Stimulated activated naive CD4-positive, alpha-beta T cell treated with Interleukin-2 at 50 U/mL for 16 hours (primary cell): ENCODE measurements around the gene KCNK4.
"Not testable (repeated sequence)": the region's sequence is repeated elsewhere in the genome, so short reads cannot be mapped to it uniquely, and the experiment has no call there.

Experiments used
- DNase-seq: peaks from one replicate; lab custom pipeline; 2025; lab: John Stamatoyannopoulos, UW

Gene KCNK4

DNA sequence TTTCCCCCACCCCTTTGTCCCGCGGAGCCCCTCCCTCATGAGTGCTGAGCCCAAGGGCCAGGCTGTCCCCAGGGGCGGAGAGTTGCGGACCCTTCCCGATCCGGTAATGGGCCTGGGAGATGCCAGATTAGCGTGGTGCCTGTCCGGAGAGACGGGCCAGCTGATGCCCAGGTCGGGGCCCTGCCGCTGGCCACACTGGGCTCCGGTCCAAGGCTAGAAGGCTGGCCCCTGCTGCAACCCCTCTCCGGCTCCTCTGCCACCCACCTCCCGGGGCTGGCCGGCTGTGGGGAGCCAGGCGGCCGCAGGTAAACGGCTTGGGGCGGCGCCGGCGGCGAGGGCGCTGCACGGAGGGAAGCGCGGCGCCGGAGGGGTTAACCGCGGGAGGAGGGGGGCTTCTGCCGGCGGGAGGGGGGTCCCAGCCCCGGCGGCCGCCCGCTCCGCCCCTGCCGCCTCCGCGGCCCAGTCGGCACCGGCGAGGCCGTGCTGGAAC is at the start of gene KCNK4:
KCNK4 (plus strand) TSS at position 41 of the 490 bp plus-strand sequence. CDS start 1,717 bp downstream, outside the sequence.
- DNase-seq = no peak

DNA sequence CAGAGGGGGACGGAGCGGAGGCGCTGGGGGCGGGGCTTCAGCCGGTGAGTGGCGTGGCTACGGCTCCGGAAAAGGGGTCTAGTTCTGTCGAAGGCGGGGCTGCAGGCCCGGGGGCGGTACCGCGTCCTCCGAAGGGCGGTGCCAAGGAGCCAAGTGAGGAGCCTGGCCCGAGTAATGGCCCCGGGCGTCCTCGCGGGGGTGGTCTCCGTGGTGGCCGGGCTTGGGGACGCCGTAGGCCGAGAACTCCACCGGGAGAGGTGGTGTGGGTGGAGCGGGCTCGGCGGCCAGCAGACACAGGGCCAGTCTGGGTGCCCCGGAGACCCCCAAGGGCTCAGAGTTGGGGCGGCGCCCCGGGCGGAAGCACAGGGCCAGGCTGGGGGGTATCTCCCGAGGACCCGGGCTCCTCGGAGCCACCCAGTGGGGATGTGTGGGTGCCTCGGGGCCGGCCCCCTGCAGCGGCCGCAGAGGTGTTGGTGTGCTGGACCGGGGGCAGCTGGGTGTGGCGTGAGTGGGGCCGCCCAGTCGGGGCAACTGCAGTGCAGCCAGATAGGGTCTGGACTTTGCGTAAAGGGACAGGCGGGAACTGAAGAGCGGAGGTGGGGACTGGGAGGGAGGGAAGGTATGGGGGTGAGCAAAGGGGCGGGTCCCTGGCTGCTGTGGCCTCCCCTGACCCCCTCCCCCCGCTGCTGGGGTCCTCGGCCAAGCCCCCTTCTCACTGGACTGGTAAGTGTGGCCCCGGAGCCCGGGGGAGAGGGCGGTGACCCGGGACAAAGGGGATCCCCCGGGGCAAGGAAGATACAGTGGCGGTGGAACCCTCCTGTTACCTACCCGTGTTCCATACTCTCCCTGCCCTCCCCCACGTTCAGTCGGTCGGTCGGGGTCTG is 49.4 kb upstream of the KCNK4 start:
- peak; percentile 25 for DNase-seq

DNA sequence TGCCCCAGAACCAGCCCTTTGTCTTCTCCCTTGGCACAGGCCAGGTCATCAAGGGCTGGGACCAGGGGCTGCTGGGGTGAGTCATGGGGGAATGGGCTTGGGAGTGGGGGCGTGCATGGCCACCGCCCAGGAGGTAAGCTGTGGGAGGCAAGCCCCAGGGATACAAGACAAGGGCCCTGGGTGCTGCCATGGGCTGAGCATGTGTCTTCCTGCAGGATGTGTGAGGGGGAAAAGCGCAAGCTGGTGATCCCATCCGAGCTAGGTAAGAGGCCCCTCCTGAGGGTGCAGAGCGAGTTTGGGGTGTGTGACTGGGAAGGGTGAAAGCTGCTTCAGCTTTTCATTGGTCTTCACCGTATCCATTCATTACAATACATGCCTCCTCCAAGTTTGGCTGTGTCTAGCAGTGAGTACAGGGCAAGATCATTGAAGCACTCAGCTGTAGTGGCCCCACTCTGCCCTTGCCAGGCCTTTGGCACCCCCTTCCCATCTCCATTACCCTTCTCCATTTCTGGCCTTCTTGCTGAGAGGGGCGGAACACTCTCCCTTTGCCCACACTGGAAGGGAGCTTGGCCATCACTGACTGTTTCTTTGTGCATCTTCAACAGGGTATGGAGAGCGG is 47.8 kb upstream of the KCNK4 start:
- no peak for DNase-seq

DNA sequence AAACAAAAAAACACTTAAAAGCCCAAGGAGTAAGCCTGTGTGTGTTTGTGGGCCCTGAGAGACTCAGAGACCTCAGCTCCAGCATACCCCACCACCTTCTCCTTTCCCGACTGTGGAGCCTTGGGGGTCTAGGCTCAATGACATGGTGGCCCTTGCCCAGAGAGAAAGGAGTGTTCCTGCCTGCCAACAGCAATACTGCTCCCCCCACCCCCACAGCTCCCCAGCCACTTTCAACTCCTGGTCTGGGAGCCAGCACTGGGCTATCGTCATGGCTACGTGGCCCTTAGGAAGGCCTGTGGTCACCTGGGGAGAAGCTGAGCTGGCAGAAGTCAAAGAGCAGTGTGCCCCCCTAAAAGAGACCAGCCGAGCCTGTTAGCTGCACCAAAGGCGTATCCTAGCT is 47.0 kb upstream of the KCNK4 start:
- DNase-seq = no peak

DNA sequence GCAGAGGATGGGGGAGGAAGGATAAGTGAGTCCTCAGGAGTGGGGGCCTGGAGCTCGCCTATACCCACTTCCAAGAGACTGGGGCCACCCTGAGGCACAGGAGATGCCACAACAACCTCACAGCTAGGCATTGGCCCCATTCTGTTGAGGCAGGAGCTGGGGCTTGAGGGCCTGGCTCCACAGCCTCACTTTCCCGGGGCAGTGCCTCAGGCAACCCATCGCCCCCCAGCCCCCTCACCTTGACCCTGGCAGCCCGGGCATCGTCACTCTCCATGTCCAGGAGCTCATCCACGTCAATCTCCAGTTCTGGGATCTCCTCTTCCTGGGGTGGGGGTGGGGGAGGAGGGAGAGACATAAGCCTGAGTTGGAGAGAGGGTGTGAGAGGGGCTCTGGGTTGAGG is 46.1 kb upstream of the KCNK4 start:
- DNase-seq = no peak

DNA sequence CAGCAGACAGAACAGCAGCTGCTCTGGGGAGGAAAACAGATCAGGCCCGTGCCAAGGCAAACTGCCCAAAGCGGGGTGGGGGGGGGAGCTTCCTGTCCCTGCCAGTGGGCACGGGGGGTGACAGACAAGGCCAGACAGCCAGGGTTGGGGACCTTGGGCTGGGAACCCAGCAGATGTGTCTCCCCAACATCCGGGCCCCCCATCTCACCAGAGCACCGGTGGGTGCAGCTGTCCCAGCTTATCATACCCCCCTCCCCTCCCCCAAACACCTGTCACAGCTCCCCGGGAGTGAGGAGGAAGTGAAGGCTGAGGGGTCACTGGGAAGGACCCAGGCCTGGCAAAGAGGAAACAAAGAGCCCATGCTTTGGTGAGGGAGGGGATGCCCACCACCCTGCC is 45.7 kb upstream of the KCNK4 start:
- DNase-seq = no peak

DNA sequence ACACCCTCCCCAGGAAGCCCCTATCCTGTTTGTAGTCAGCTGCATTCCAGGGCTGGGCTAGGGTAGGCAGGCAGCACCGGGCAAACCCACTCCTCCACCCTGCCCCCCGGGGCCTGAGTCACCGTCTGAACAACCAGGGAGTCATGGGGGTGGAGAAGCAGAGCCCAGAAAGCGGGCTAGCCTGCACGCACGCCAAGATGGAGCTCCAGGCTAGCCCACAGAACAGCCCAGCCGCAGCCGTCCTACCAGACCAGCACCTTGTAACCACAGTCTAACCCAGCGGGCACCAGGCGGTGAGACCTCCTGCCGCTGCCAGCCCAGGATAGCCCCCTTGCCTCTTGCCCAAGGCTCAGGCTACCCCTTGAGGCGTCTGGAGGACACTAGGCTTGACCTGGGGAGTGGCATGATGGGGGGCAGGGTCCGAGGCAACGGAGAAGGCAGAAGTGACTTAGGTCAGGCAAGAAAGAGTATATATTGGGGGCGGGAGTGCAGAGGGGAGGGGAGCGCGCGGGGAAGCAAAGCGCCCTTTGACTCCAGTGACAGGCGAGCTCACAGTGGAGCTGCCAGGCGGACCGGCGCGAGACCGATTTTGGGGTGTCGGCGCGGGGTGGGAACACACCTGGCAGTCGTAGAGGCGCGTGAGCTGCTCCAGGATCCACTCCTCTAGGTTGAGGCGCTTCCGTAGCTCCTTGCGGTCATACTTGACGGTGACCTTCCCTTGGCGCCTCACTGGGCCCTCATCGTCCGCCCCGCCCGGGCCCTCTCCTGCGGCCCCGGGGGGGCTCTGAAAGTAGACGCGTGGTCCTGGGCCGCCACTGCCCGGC is 45.1 kb upstream of the KCNK4 start:
- peak; percentile 80 for DNase-seq

DNA sequence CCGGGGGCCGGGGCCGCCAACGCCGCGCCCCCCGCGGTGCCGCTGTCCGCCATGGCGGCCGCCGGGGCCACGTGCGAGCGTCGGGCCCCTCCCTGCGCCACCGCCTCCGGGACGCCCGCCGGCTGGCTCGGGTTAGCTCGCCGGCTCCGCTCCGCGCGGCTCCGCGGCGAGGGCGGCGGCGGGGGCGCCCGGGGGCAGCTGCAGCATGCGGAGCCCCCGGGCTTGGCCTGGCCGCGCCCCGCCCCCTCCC is 44.6 kb upstream of the KCNK4 start:
- not testable (repeated sequence) for DNase-seq

DNA sequence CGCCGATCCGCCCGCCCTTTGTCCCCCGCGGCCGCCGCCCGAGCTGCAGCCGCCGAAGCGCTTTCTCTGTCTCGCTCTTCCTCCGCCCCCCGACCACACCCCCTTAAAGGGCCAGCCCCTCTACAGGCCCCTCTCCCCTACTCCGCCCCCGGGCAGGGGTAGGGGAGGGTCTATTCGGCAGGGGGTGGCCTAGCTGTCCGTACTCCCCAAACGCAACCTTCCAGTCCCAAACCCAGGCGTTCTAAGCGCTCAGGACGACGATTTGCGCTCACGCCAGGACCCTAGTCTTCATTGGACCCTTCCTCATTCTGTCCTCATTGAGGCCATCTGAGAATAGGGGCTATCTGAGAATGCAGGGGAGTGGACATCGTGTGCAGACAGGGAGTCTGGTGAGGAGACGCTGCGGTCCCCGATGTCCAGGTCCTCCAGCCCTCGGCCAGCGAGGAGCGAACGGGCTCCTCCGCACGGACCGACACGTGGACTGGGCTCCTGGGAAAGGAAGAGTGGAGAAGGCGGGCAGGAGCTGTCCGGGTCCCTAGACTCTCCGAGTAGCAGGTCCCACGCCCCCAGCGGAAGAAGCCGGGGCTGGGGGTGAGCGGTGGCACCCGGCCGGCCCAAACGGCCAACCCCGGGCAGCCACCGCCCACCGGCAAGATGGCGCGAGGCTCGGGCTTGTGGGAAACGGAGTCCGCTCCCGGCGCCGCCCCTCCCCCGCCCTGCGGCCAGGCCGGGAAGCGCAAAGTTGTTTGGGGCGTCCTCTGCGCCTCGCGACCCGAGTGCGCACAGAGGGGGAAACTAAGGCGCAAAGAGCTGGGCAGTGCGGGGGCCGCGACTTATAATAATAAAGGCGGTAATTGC is 44.0 kb upstream of the KCNK4 start, which contains the start of gene PPP1R14B:
PPP1R14B (minus strand) TSS at position 73 of the 858 bp plus-strand sequence. CDS start 270 bp downstream, outside the sequence.
- peak; percentile 86 for DNase-seq

DNA sequence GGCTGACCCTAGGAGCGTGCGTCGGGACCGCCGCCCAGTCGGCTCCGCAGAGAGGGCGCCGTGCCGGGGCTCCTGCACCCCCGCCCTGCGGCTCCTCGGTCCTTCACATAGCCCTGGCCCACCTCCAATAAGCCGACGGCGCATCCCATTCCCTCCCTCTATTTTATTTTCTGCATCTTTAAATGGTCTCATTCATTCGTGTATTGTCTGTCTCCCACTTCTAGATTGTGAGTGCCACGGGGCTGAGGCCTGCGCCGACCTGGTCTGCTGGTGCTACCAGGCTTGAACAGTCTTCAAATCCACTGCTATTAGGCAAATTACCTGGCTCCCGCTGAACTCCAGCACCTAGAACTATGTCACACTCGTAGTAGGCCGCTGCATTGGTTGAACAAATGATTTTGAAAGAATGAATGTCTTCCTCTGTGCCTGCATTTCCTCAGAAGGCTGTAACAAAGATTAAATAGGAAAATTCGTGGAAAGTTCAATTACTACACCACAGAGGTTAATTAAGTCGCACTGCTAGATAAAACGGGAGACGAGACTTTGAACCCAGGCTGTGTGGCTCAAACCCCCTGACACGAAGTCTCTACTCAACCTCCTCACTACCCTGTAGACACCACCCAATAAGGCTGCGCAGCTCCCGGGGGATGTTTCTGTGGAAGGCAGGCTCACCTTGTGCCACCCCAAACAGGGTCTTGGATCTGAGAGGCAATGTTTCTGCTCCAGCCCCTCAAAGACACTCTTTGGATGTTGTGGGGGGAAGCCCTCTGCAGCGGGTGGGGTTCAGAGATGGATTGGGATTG is 43.2 kb upstream of the KCNK4 start:
- no peak for DNase-seq

DNA sequence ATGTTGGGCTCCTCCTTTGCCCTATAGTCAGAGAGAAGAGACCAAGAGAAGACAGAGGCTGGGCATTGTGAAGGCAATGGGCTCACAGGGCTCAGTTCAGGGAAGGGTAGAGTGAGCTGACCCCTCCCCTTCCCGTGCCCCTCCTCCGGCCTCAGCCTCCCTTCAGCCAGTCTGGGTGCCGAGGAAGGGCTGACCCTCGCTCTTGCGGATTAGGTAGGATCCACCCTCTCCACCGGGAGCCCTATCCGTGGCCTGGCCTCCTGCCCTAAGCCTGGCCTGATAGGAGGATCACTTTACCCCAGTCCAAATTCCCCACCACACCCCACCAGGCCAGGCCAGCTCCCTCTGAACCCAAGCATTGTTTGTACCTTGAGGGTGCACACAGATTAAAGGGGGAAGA is 42.5 kb upstream of the KCNK4 start:
- DNase-seq = no peak

DNA sequence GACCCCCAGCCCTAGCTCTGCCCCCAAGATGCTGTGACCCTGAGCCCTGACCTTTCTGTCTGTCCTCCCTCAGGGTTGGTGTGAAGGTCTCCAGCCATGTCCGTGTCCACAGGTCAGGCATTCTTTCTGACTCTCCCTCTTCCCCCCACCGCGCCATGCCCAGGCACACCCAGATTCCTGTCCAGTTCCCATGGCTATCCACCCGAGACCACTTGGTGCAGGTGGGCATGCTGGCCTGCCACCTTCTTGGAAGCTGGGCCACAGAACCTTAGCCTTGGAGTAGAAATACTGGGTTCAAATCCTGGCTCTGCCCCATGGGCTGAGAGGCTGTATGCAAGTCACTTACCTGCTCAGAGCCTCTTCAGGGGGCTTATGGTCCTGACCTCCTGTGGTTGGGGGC is 42.1 kb upstream of the KCNK4 start:
- no peak for DNase-seq

DNA sequence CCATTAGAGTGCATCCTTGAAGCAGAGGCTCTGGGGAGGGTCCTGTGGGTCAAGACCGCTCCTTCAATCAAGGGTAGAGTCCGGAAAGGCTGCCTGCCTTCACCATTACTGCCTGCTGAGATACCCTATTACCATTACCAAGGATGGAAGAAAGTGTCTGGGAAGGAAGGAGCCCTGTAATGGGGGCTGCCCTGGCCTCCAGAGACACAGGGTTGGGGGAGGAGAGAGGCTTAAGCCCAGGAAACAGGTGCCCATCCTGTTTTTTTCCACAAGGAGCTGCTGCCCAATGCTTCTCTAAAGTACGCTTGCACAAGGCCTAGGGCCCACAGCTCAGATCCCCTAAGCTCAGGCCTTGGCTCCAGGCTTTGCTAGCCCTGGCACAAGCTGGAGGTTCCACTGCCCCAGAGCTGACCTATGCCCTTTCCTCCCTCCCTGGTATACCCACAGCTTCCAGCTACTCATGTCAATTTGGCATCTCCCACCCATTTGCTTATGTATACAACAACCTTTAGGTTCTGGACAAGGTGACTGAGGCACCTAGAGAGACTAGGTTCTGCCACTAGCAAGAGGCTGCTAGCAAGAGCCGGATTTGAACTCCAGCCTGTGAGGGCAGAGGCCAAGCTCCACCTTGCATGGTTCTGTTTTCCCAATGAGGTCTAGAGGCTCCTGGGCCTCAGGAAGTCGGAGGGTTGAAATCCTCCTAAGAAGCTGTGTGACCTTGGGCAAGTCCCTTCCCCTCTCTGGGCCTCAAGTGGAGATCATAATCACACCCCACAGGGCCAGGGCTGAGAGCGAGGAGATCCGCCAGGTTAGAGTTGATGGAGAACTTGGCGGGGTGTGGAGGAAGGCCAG is 41.3 kb upstream of the KCNK4 start:
- no peak for DNase-seq

DNA sequence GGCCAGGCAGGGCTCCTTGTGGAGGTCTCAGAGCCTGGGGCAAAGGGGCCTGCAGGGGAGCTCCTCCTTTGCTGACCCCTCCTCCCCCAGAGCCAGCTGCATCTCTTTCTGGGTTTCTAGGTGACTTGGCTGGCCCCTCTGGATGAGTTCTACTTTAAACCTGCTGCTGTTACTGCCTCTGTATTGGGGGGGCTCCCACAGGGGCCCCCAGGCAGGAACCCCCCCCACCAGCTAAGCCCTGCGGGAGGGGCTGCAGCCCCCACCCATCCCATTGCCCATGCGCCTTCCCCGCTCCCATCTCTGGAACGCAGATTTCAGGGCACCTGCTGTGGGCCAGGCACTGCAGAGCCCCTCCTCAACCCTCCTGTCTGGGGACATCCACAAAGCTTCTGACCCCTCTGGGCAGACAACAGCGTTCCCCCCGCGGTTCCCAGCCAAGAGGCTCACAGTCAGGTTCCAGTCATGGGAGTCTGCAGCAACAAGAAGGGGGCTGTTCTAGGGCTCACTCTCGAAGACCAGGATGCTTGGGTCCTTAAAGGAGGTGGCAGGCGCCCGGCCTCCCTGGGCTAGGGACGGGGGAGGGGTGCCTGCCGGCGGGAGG is 40.6 kb upstream of the KCNK4 start:
- no peak for DNase-seq

DNA sequence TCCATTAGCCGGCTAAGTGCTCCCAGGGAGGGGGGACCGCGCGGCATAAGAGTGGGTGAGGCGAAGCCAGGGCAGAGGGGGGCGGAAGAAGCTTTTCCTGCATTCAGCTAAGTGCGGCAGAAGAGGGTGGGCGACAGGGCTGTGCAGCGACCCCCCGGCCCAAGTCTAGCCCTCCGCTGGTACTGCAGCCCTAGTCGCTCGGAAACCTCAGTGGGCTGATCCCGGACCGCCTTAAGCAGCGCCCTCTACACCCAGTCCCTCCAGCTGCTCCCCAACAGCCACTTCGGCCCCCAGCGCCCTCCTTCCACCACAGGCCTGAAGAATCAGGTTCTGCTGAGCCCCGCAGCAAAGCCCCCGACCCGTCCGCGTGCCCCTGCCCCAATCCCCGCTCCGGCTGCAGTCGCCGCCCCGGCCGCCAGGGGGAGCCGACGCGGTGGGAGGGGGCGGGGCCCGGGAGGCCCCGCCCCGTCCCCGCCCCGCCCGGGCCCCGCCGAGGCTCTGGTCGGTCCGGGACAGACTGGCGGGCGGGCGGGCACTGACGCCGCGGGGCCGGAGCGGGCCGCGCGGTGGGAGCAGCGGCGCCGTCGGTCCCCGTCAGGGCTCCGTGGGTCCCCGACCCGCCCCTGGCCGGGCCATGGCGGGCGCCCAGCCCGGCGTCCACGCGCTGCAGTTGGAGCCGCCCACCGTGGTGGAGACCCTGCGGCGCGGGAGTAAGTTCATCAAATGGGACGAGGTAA is 39.9 kb upstream of the KCNK4 start, which contains the start of gene PLCB3:
PLCB3 (plus strand) TSS at position 515 of the 737 bp plus-strand sequence; CDS start at position 635, 120 bp downstream.
- DNase-seq = peak; percentile 35

DNA sequence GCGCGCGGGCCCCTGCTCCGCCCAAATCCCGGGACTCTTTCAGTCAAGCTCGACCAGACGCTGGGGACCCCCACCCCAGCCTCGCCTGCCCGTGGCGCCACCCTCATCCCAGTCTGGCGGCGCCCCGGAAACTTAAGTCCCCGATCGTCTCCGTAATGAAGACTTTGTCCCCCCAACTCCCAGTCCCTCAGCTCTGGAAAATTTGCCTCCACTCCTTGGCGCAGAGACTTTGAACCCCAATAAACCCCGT is 39.4 kb upstream of the KCNK4 start:
- DNase-seq = no peak

DNA sequence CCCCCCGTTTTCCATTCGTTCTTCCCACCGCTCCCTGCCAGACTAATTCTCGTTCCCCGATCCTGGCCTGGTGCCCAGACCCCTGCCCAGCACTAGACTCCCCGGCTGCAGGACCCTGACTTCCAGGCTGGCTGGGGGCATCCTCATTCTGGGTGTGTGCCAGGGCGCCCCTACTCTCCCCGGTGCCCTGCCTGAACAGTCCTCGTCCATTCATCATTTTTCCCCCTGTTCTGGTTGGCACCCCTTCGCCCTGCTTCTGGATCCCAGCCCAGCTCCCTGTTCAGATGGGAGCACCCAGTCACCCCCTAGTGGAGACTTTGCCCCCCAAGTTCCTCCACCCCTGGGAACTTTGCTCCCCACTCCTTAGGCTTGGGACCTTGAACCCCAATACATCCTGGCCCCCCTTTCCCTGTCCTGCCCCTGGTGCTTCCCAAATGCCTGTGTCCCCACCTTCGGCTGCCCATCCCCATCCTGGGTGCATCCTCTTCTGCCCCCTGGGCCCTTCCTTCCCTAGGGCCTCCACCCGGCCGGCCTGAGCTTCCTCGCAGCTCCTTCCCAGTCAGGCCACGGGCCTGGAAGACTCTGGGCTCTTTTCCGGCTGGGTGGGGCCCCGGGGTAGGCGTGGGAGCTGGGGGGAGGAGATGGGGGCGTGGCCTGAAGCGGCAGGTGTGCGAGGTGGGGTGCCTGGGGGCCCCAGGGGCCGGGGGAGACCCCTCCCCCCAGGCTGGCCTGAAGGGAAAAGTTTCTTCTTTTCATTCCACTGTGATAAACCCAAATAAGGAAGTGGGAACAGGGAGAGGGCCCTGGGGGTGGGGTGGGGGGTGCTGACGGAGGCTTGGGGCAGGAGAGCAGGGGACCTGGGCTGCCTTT is 38.9 kb upstream of the KCNK4 start:
- DNase-seq = no peak

DNA sequence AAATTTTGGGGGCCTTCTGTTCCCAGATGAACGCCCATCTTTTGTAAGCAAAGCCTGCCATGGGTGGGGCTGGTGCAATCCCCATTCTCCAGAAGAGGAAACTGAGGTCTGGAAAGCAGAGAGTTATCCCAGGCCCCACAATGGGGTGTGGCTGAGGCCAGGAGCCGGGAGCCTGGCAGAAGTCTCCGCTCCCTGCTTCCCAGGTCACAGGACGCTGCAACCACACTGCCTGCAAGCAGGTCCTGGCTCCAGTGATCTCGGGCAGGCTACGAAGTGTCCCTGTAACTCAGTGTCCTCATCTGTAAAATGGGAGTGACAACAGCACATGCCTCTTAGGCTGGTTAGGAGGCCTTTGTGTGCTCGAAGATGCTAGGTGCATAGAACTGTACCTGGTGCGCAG is 38.1 kb upstream of the KCNK4 start:
- no peak for DNase-seq
